Mucosa of descending colon (tissue), 3 donors: ENCODE measurements around the gene CCR5AS.
A peak's percentile ranks its signal among the peaks of the same experiment; 100 is the strongest.
"Not testable (repeated sequence)": the region's sequence is repeated elsewhere in the genome, so short reads cannot be mapped to it uniquely, and the experiment has no call there.

ENCODE experiments used
- ATAC-seq: fragments of 200-7000 bp; cut with Tn5 transposase; one replicate; pipeline ENCODE4 v1.9.1; 2020; ENCODE audit warnings: mild to moderate bottlenecking, moderate library complexity
- DNase-seq, 3 donors: peaks; one replicate each; pipeline ENCODE4 v3.0.0-alpha.2; 2020
- H3K36me3 ChIP-seq: fragments of 200-600 bp; one replicate; pipeline ENCODE4 v1.8.0; 2021; ENCODE audit warnings: low read depth, mild to moderate bottlenecking
- H3K4me1 ChIP-seq: fragments of 200-600 bp; one replicate; pipeline ENCODE4 v1.8.0; 2021; ENCODE audit warnings: low read depth, mild to moderate bottlenecking
- H3K4me3 ChIP-seq: fragments of 200-600 bp; one replicate; pipeline ENCODE4 v1.8.0; 2021; ENCODE audit warnings: mild to moderate bottlenecking
- H3K9me3 ChIP-seq: fragments of 200-600 bp; one replicate; pipeline ENCODE4 v1.8.0; 2021; ENCODE audit warnings: mild to moderate bottlenecking
- CTCF ChIP-seq: fragments of 200-600 bp; IDR thresholded peaks from one replicate; pipeline ENCODE4 v1.8.0; 2022; ENCODE audit warnings: antibody characterized with exemption, mild to moderate bottlenecking
- intact Hi-C, 2 donors: fragments of 100-400 bp; cut with DNase I in 1 of 2; cut with micrococcal nuclease in 1 of 2; formaldehyde crosslinking; loops; one replicate each; pipeline versions ENCODE4 v1.11.0 to v1.11.1; 2022; cut with DNase I, micrococcal nuclease
- donor health status: DM: no; HTN: no; CAD: no; lungs with moderate emphysema.
- donor health status: DM: no; HTN: no; CAD: no.
- donor health status: DM: no; HTN: yes; CAD: no.

CCR5AS gene

GRCh38 chr3:46334741-46335478 is 72.0 kb downstream of the CCR5AS start:
- no peak for TF ChIP-seq CTCF
- Histone ChIP-seq H3K9me3 (peaks cover 12% of the 10 kb centered on the region), H3K4me1 (no peaks in the 10 kb centered on the region), H3K4me3 (no peak overlapping the region), H3K36me3 (no peaks in the 10 kb centered on the region)
- intact Hi-C loops, result no loop called here
- no peak for ATAC-seq
- DNase-seq, result no peak

DNA sequence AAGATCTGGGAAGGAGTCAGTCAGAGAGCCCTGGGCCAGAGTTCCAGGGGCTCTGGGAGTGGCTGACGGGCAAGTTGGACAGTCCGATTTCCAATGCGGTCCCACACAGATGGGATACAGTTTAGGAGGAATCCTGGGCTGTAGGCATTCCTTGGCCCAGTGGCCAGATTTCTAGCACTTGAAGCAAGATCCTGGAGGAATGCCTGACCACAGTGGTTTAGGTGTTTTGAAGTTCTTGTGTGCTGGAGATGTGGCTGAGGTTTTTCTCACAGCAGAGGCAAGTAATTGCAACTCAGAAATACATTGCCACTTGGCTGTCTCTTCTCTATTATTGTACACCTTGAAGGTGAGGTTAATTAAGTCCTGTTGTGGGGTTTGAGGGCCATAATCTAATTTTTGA is 76.2 kb downstream of the CCR5AS start:
- DNase-seq, H3K36me3 ChIP-seq, H3K4me1 ChIP-seq, ATAC-seq, H3K9me3 ChIP-seq, H3K4me3 ChIP-seq, intact Hi-C loops: not testable (repeated sequence)

DNA sequence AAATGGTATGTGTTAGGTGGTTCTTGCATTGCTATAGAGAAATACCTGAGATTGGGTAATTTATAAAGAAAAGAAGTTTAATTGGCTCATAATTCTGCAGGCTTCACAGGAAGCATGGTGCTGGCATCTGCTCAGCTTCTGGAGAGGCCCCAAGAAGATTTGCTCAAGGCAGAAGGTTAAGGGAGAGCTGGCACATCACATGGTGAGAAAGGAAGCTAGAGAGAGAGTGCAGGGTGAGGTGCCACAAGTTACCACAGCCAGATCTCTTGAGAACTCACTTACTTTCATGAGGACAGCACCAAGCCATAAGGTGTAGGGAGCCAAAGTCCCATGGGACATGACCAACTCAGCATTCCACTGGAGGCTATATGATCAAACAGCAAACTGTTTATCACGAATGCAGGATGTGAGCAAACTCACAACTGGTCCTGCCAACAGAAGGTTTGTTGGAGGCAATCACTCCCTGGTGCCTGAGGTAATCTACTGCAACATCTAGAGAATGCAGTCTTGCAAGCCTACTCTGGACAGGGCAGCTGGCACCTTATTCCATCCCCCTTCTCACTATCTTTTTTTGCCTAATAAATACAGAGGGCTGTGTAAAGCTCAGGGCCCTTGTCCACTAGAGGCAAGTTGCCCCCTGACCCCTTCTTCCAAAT is 81.1 kb downstream of the CCR5AS start:
- TF ChIP-seq CTCF, result no peak
- Histone ChIP-seq H3K4me1 (no peaks in the 10 kb centered on the region), H3K4me3 (no peak overlapping the region), H3K36me3 (no peaks in the 10 kb centered on the region), H3K9me3 (peaks cover 7% of the 10 kb centered on the region)
- intact Hi-C loops, result no loop called here
- ATAC-seq (no peak), DNase-seq (no peak)

DNA sequence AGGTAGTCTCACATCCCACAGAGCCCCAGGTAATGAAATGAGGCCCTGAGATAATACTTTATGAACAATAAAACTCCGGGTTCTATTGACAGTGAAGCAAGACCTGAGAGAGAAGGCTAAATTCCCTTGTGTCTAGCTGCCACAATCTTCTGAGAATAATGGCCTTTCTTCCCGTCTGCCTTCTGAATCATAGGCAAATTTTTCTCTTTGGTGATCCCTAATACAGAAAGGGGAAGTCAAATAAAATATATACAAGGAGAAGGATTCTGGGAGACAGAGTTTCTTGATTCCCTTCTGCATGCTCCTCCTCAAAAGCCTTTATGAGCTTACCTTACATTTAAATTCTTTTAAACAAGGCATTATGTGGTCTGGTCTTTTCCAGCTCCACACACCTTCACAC is 82.8 kb downstream of the CCR5AS start:
- ATAC-seq (no peak), DNase-seq (no peak)
- TF ChIP-seq CTCF, result no peak
- Histone ChIP-seq H3K4me1 (no peaks in the 10 kb centered on the region), H3K36me3 (no peaks in the 10 kb centered on the region), H3K4me3 (no peak overlapping the region), H3K9me3 (peaks cover 7% of the 10 kb centered on the region)
- intact Hi-C loops, result no loop called here

GRCh38 chr3:46321461-46322104 is 85.3 kb downstream of the CCR5AS start:
- peak; percentile 11 for ATAC-seq
- H3K4me3 ChIP-seq, result no peak overlapping the region

More at GRCh38 chr3:46321461-46322104, 85.3 kb downstream of the CCR5AS start:
- TF ChIP-seq CTCF, result no peak
- Histone ChIP-seq H3K4me1 (no peaks in the 10 kb centered on the region), H3K9me3 (peaks cover under 1% of the 10 kb centered on the region), H3K36me3 (no peaks in the 10 kb centered on the region)
- intact Hi-C loops, result no loop called here
- no peak for DNase-seq
